PFSK-1 (cell line): ENCODE results near the gene RTP3.

Source experiments
- FOXP2 ChIP-seq: optimal IDR thresholded peaks from 2 replicates; pipeline ENCODE3; 2011; ENCODE audit warnings: borderline replicate concordance, control low read depth, inconsistent platforms; ENCODE audit not compliant: insufficient read depth; ENCODE audit errors: extremely low read length, extremely low read depth
- SIN3A ChIP-seq: IDR thresholded peaks from 2 replicates; pipeline ENCODE4 v1.6.1; 2012; ENCODE audit warnings: mild to moderate bottlenecking, low read length, moderate library complexity, borderline replicate concordance; ENCODE audit not compliant: insufficient read depth
- TAF1 ChIP-seq: IDR thresholded peaks from 2 replicates; pipeline ENCODE4 v1.6.1; 2012; ENCODE audit warnings: low read length, control low read depth, borderline replicate concordance; ENCODE audit not compliant: insufficient read depth
- TF ChIP-seq, protein P1 (sequence below), 2 experiments: IDR thresholded peaks; 2 replicates each; pipeline versions ENCODE4 v1.6.1 to v1.8.0; 2011 to 2012; ENCODE audit warnings: low read depth in 2 of 2, low read length in 2 of 2, control low read depth in 1 of 2, inconsistent platforms in 1 of 2, mild to moderate bottlenecking in 1 of 2, moderate library complexity in 1 of 2; ENCODE audit not compliant: insufficient read depth in 1 of 2

DNA sequence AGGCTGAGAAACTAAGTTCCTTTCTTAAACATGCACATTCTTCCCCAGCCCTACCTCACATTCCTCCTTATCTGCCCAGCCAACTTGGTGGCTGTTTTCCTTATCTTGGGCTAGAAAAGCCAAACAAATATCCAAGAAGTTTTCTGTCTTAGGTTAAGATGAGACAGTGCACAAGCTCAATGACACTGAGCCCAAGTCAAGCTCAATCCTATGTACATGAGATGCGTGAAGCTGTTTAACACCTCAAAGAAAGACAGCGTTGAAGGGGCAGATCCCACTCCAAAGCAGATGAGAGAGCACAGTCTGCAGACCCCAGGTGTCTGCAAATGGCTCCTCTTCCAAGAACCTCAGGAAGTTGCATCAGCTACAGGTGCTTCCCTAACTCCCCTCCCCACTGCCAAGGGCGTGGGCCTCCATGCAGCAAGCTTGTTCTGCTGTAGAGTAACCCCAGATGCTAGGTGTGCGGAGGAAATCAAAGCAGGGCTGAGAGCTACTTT lies 51.7 kb downstream of the RTP3 start:
- TF ChIP-seq TAF1, result no peak
- no peak for TF ChIP-seq FOXP2
- TF ChIP-seq, protein P1, sequence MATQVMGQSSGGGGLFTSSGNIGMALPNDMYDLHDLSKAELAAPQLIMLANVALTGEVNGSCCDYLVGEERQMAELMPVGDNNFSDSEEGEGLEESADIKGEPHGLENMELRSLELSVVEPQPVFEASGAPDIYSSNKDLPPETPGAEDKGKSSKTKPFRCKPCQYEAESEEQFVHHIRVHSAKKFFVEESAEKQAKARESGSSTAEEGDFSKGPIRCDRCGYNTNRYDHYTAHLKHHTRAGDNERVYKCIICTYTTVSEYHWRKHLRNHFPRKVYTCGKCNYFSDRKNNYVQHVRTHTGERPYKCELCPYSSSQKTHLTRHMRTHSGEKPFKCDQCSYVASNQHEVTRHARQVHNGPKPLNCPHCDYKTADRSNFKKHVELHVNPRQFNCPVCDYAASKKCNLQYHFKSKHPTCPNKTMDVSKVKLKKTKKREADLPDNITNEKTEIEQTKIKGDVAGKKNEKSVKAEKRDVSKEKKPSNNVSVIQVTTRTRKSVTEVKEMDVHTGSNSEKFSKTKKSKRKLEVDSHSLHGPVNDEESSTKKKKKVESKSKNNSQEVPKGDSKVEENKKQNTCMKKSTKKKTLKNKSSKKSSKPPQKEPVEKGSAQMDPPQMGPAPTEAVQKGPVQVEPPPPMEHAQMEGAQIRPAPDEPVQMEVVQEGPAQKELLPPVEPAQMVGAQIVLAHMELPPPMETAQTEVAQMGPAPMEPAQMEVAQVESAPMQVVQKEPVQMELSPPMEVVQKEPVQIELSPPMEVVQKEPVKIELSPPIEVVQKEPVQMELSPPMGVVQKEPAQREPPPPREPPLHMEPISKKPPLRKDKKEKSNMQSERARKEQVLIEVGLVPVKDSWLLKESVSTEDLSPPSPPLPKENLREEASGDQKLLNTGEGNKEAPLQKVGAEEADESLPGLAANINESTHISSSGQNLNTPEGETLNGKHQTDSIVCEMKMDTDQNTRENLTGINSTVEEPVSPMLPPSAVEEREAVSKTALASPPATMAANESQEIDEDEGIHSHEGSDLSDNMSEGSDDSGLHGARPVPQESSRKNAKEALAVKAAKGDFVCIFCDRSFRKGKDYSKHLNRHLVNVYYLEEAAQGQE (IDR thresholded peaks at IDR 0.05; ENCODE audit: insufficient read depth in 1 of 2, low read depth in 2 of 2, low read length in 2 of 2), result no peak
- no peak for TF ChIP-seq SIN3A
